ENCODE measurements around the gene APIP. TPM values are rescaled to one million over a fixed set of nuclear protein-coding genes. Genes with fewer than 3 reads are reported as not detected.
"Not testable (repeated sequence)": the region's sequence is repeated elsewhere in the genome, so short reads cannot be mapped to it uniquely, and the experiment has no call there.

The APIP gene
- total RNA-seq, 1 experiment from 2014 or later = 35.4 TPM

- in situ Hi-C loops (cut with HindIII; ENCODE audit: low sequenced_read_pairs) = not testable (repeated sequence)
These were observed 20.0 kb downstream of the APIP start for GRCh38 chr11:34896191-34896590.

GRCh38 chr11:34893416-34893815 is 22.8 kb downstream of the APIP start:
- in situ Hi-C loops (cut with HindIII; ENCODE audit: low sequenced_read_pairs) = no loop called here
- DNase-seq (ENCODE audit: low spot score) = no peak

More at GRCh38 chr11:34896191-34896590, 20.0 kb downstream of the APIP start:
- not testable (repeated sequence) for DNase-seq (ENCODE audit: low spot score)

GRCh38 chr11:34891611-34892010 is 24.6 kb downstream of the APIP start:
- DNase-seq (ENCODE audit: low spot score) = no peak
- in situ Hi-C loops (cut with HindIII; ENCODE audit: low sequenced_read_pairs) = no loop called here

GRCh38 chr11:34890812-34891211 is 25.4 kb downstream of the APIP start:
- peak; percentile 25 for DNase-seq (ENCODE audit: low spot score)
- in situ Hi-C loops (cut with HindIII; ENCODE audit: low sequenced_read_pairs) = no loop called here

GRCh38 chr11:34890089-34890488 is 26.1 kb downstream of the APIP start:
- in situ Hi-C loops (cut with HindIII; ENCODE audit: low sequenced_read_pairs) = no loop called here
- no peak for DNase-seq (ENCODE audit: low spot score)

- no peak for DNase-seq (ENCODE audit: low spot score)
- in situ Hi-C loops (cut with HindIII; ENCODE audit: low sequenced_read_pairs) = no loop called here
These were observed 28.9 kb downstream of the APIP start for GRCh38 chr11:34887260-34887659.

- in situ Hi-C loops (cut with HindIII; ENCODE audit: low sequenced_read_pairs) = no loop called here
- DNase-seq (ENCODE audit: low spot score) = no peak
These were observed 29.6 kb downstream of the APIP start for GRCh38 chr11:34886609-34887008.

- DNase-seq (ENCODE audit: low spot score) = no peak
- in situ Hi-C loops (cut with HindIII; ENCODE audit: low sequenced_read_pairs) = no loop called here
These were observed 34.3 kb downstream of the APIP start for GRCh38 chr11:34881900-34882299.

- in situ Hi-C loops (cut with HindIII; ENCODE audit: low sequenced_read_pairs) = no loop called here
- no peak for DNase-seq (ENCODE audit: low spot score)
These were observed 38.7 kb downstream of the APIP start for GRCh38 chr11:34877375-34877975.

GRCh38 chr11:34874202-34874601 is 42.0 kb downstream of the APIP start:
- in situ Hi-C loops (cut with HindIII; ENCODE audit: low sequenced_read_pairs) = no loop called here
- DNase-seq (ENCODE audit: low spot score) = no peak

- in situ Hi-C loops (cut with HindIII; ENCODE audit: low sequenced_read_pairs) = no loop called here
- no peak for DNase-seq (ENCODE audit: low spot score)
These were observed 45.5 kb downstream of the APIP start for GRCh38 chr11:34870548-34871196.

GRCh38 chr11:34869425-34869824 is 46.8 kb downstream of the APIP start:
- in situ Hi-C loops (cut with HindIII; ENCODE audit: low sequenced_read_pairs) = no loop called here
- no peak for DNase-seq (ENCODE audit: low spot score)

GRCh38 chr11:34866375-34866774 is 49.8 kb downstream of the APIP start:
- DNase-seq (ENCODE audit: low spot score) = no peak

GRCh38 chr11:34865261-34865660 is 50.9 kb downstream of the APIP start:
- no peak for DNase-seq (ENCODE audit: low spot score)
- in situ Hi-C loops (cut with HindIII; ENCODE audit: low sequenced_read_pairs) = no loop called here

More at GRCh38 chr11:34866375-34866774, 49.8 kb downstream of the APIP start:
- in situ Hi-C loops (cut with HindIII; ENCODE audit: low sequenced_read_pairs) = no loop called here

GRCh38 chr11:34864424-34864823 is 51.8 kb downstream of the APIP start:
- in situ Hi-C loops (cut with HindIII; ENCODE audit: low sequenced_read_pairs) = no loop called here
- no peak for DNase-seq (ENCODE audit: low spot score)

GRCh38 chr11:34863048-34863447 is 53.1 kb downstream of the APIP start:
- in situ Hi-C loops (cut with HindIII; ENCODE audit: low sequenced_read_pairs) = no loop called here
- no peak for DNase-seq (ENCODE audit: low spot score)

- no peak for DNase-seq (ENCODE audit: low spot score)
- in situ Hi-C loops (cut with HindIII; ENCODE audit: low sequenced_read_pairs) = no loop called here
These were observed 55.7 kb downstream of the APIP start for GRCh38 chr11:34860518-34860917.

- no peak for DNase-seq (ENCODE audit: low spot score)
- in situ Hi-C loops (cut with HindIII; ENCODE audit: low sequenced_read_pairs) = no loop called here
These were observed 56.1 kb downstream of the APIP start for GRCh38 chr11:34860034-34860433.

- no peak for DNase-seq (ENCODE audit: low spot score)
- in situ Hi-C loops (cut with HindIII; ENCODE audit: low sequenced_read_pairs) = no loop called here
These were observed 56.7 kb downstream of the APIP start for GRCh38 chr11:34859496-34859895.

- DNase-seq (ENCODE audit: low spot score) = no peak
- in situ Hi-C loops (cut with HindIII; ENCODE audit: low sequenced_read_pairs) = no loop called here
These were observed 58.7 kb downstream of the APIP start for GRCh38 chr11:34857463-34857862.

GRCh38 chr11:34856251-34856650 is 59.9 kb downstream of the APIP start:
- DNase-seq (ENCODE audit: low spot score) = no peak
- in situ Hi-C loops (cut with HindIII; ENCODE audit: low sequenced_read_pairs) = no loop called here
